GM12875 (cell line): ENCODE results near the gene CCNF.

Experiments used
- H3K4me3 ChIP-seq: one replicate; pipeline ENCODE4 v1.5.1; 2011; ENCODE audit warnings: low read depth, low read length, control low read depth
- TF ChIP-seq, protein P1 (sequence below): IDR thresholded peaks from 2 replicates; pipeline ENCODE4 v1.5.1; 2011; ENCODE audit warnings: low read depth, mild to moderate bottlenecking, control low read depth, inconsistent platforms, low read length, moderate library complexity, borderline replicate concordance; ENCODE audit not compliant: insufficient read depth

CCNF gene

DNA sequence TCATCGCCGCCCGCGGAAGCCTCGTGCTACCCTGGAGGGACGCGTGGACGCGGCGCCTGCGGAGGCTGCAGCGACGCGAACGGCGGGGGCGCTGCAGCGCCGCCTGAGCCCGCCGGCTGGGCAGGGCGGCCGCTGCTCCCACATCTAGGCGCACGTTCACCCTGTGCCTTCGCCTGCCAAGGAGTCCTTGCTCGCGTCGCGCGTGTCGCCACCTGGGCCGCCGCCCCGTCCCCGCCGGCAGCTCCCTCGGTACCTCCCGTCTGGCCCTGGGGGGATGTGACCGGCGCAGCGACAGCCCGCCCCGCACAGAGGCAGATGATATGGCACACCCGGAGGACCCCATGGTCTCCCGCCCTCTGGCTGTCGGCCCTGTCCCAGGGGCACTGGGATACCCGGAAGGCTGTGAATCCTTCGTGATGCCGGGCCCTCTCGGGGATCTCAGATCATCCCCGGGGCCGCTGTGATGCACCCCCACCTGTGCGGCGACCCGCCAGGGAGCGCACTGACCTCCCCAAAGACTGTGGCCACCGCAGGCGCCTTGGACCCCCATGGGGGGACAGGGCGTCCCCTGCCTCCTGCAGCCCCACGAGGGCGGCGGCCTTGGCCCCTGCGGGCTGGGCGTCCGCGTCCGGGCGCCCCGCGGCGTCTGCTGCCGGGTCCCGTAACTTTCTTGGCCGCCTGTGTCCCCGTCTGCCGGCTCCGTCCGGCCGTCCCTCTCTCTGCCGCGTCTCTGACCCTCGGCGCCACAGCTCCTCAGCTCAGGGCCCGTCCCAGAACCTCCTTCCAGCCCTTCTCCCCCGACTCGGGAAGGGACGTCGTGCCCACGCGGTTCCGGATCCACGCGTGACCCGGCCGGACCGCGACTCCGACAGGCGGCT, 45.0 kb downstream of the CCNF start:
- TF ChIP-seq, protein P1, sequence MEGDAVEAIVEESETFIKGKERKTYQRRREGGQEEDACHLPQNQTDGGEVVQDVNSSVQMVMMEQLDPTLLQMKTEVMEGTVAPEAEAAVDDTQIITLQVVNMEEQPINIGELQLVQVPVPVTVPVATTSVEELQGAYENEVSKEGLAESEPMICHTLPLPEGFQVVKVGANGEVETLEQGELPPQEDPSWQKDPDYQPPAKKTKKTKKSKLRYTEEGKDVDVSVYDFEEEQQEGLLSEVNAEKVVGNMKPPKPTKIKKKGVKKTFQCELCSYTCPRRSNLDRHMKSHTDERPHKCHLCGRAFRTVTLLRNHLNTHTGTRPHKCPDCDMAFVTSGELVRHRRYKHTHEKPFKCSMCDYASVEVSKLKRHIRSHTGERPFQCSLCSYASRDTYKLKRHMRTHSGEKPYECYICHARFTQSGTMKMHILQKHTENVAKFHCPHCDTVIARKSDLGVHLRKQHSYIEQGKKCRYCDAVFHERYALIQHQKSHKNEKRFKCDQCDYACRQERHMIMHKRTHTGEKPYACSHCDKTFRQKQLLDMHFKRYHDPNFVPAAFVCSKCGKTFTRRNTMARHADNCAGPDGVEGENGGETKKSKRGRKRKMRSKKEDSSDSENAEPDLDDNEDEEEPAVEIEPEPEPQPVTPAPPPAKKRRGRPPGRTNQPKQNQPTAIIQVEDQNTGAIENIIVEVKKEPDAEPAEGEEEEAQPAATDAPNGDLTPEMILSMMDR: peak; percentile 69
- peak overlapping the region; percentile 87 for H3K4me3 ChIP-seq

DNA sequence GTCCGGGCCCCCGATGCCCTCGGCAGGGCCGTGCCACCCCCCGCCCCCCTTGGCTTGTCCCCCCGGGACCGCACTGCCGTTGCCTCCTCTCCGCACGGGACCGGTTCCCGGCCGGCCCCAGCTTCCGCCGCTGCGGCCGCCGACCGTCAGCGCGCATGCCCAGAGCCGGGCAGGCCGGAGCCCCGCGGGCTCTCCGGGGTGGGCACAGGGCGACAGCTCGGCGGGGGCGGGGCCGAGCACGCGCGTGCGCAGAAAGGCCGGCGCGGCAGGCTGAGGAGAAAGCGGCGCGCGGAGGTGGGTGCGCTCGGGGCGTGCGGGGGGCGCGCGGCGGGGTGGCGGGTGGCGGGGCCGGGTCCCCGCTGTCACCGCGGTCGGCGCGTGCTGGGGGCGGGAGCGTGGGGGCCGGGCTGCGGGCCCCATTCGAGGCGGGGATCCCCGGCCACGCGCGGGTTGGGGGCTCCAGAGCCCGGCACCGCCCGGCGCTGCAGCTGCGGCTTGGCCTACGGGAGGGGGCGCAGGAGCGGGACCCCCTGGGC, 45.7 kb downstream of the CCNF start, which contains the start of gene TBC1D24:
Gene TBC1D24, plus strand, starts transcription at position 251 of the 536 bp plus-strand sequence. CDS start 21,022 bp downstream, outside the sequence.
- H3K4me3 ChIP-seq: peak within 1 kb of the TSS; percentile 87
- TF ChIP-seq, protein P1: no peak

DNA sequence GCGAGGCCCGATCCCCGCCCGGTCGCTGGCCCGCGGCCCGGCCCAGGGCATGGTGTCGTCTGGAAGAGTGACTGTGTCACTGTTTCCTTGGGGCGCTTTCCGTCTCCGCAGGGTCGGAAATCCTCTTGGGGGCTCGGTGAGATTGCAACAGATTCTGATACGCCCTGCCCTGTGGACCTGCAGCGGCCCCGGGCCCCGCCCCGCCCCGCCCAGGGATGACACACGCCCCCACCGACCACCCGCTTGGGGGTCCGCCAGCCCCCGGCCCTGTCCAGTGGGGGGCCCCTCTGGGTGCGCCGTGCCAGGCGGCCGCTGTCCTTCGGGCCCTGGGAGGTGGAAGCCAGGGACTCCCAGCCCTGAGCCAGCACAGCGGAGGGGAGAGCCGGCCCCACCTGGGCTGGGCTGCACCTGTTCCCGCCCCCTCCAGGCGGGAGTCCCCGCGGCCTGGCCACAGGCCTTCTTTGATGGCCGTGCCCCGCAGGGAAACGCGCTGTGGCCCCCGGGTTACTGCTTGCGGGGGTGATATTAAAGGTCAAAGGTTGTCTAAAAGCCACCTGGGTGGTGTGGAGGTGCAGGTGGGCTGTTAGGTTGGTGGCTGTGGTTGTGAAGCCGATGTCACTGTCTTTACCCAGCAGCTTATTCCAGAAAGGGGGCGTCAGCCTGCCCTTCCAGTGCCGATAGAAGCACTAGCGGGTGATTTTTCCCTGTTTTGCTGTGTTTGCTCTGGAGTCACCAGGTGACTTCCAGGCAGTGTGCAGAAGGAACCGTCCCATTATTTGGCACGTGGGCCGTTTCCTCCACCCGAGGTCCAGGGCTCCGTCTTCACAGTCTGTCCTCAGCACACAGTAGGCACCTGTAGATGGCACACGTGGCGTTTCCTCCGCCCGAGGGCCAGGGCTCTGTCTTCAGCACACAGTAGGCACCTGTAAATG, 46.4 kb downstream of the CCNF start:
- H3K4me3 ChIP-seq: peak overlapping the region; percentile 87
- TF ChIP-seq, protein P1: no peak

DNA sequence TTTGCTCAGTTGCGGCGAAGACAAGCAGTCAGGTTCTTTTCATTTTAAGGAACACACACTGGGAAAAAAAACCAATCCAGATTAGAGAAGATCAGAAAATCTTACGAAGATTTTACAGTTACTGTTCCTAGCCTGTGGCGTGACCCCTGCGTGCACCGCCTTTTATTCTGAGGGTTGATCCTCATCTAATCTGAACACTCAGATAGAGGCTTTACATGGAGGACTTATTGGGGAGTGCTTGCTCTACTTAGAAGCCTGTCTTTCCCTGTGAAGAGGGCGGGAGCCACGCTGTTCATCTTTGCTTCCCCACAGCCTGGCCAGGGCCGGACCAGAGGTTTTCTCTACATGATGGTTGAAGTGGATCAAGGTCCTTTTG, 47.1 kb downstream of the CCNF start:
- no peak overlapping the region for H3K4me3 ChIP-seq
- TF ChIP-seq, protein P1: no peak

DNA sequence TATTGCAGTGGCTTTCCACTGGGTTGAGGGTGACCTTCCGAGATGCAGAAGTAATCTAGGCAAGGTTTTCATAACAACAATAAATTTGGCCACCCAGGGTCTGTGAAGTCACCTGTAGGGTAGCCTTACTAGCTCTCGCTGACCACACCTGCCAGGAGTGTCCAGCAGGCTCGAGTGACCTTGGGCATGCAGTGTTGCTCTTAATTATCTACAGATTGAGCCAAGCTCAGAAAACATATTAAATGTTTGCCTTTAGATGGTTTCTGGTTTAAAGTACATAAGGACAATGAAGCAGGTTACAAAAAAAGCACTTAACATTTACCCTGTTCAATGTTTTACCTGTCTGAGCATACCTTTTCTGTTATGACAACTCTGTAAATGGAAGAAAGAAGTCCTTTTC, 47.5 kb downstream of the CCNF start:
- H3K4me3 ChIP-seq: no peak overlapping the region
- TF ChIP-seq, protein P1: no peak

DNA sequence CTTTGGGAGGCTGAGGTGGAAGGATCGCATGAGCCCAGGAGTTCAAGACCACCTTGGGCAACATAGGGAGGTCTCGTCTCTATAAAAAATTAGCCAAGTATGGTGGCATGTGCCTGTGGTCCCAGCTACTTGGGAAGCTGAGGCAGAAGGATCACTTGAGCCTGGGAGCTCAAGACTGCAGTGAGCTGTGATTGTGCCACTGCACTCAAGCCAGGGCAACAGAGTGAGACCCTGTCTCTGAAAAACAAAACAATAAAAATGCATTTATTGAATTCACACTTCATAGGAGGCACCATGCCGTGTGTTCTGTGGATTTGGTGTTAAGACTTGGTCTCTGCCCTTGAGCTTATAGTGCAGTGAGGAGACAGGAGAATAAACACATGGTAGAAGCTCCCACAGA, 48.1 kb downstream of the CCNF start:
- H3K4me3 ChIP-seq: no peak overlapping the region
- TF ChIP-seq, protein P1: no peak
